K562 (cell line): Measurements from ENCODE around the gene DNAJB4. TPM values are rescaled to one million over a fixed set of nuclear protein-coding genes. Genes with fewer than 3 reads are reported as not detected.

Experiments used
- ATAC-seq: fragments of 200-7000 bp; cut with Tn5 transposase; 3 replicates; pipeline ENCODE4 v1.9.1; 2020; ENCODE audit warnings: moderate library complexity
- BruUV-seq: library from RNA; stranded (reverse); fragments of 400-500 nt; replicated peaks from 2 replicates; lab custom pipeline; 2021; lab: Mats Ljungman, UMichigan
- CTCF ChIA-PET: fragments of 300-600 bp; formaldehyde crosslinking; extraction: SDS; loops from one replicate; lab custom pipeline; 2021; ENCODE audit warnings: low intra/inter-chr PET ratio; lab: Yijun Ruan, JAX
- POLR2A ChIA-PET: fragments of 300-600, 350-650 bp; sonication (Branson Sonifier 250); formaldehyde crosslinking; extraction: SDS; loops from one replicate; lab custom pipeline; 2021; ENCODE audit warnings: antibody characterized with exemption, inconsistent platforms; lab: Yijun Ruan, JAX
- DNase-seq, 4 experiments: peaks; one replicate each; pipeline versions ENCODE4 v3.0.0 to v3.0.0-alpha.2; 2011 to 2018; ENCODE audit warnings: low spot score in 3 of 4, mixed read lengths in 3 of 4; ENCODE audit errors: extremely low read depth in 1 of 4
- FAIRE-seq: peaks from 2 replicates; lab custom pipeline; 2011; peaks lifted over from hg19 to GRCh38; lab: Jason Lieb, UNC
- H2AFZ ChIP-seq: 2 replicates; pipeline ENCODE4 v1.6.0; 2011; ENCODE audit warnings: low read depth, low read length, control low read depth, inconsistent platforms
- H3K27ac ChIP-seq: fragments of 200-600 bp; 3 replicates; pipeline ENCODE4 v1.8.0; 2011; ENCODE audit warnings: low read depth, mild to moderate bottlenecking, control low read depth, inconsistent platforms, low read length, moderate library complexity, mixed read lengths; ENCODE audit errors: extremely low read depth
- H3K27me3 ChIP-seq, 2 experiments: fragments of 300-600 bp in 1 of 2; 2 replicates in 1 of 2; 3 replicates in 1 of 2; pipeline versions ENCODE4 v1.6.0 to v1.8.0; 2011; ENCODE audit warnings: inconsistent platforms in 2 of 2, low read length in 2 of 2, mild to moderate bottlenecking in 1 of 2, mixed read lengths in 1 of 2, moderate library complexity in 1 of 2; ENCODE audit not compliant: control insufficient read depth in 2 of 2, insufficient read depth in 2 of 2
- H3K36me3 ChIP-seq: fragments of 300-600 bp; 3 replicates; pipeline ENCODE4 v1.8.0; 2011; ENCODE audit warnings: mild to moderate bottlenecking, low read length, inconsistent platforms; ENCODE audit not compliant: control insufficient read depth, insufficient read depth
- H3K4me1 ChIP-seq, 2 experiments: fragments of 200-600 bp in 1 of 2; replicated peaks in 1 of 2; 2 replicates in 1 of 2; 3 replicates in 1 of 2; pipeline versions ENCODE4 v1.5.1 to v1.8.0; 2011; ENCODE audit warnings: inconsistent platforms in 2 of 2, low read length in 2 of 2, mild to moderate bottlenecking in 1 of 2, mixed read lengths in 1 of 2, moderate library complexity in 1 of 2; ENCODE audit not compliant: control insufficient read depth in 2 of 2, insufficient read depth in 2 of 2
- H3K4me2 ChIP-seq: 2 replicates; pipeline ENCODE4 v1.6.1; 2011; ENCODE audit warnings: low read length, control low read depth, inconsistent platforms, mixed read lengths; ENCODE audit not compliant: insufficient read depth
- H3K4me3 ChIP-seq: fragments of 200-600 bp; sonication (generic), shearing (Covaris generic); 2 replicates; pipeline ENCODE4 v1.5.1; 2016; ENCODE audit warnings: control low read depth, inconsistent platforms
- H3K79me2 ChIP-seq: fragments of 200-600 bp; 3 replicates; pipeline ENCODE4 v1.8.0; 2011; ENCODE audit warnings: low read length, inconsistent platforms; ENCODE audit not compliant: control insufficient read depth, insufficient read depth
- H3K9ac ChIP-seq, 2 experiments: 2 replicates each; pipeline versions ENCODE4 v1.6.0 to v1.6.1; 2011; ENCODE audit warnings: low read depth in 2 of 2, low read length in 2 of 2, control low read depth in 1 of 2, inconsistent platforms in 1 of 2, mild to moderate bottlenecking in 1 of 2, mixed read lengths in 1 of 2; ENCODE audit not compliant: insufficient read depth in 1 of 2
- H3K9me1 ChIP-seq: one replicate; pipeline ENCODE4 v1.6.0; 2011; ENCODE audit warnings: inconsistent platforms, mild to moderate bottlenecking, low read length, moderate library complexity; ENCODE audit not compliant: control insufficient read depth, insufficient read depth
- H3K9me3 ChIP-seq: replicated peaks from 2 replicates; pipeline ENCODE4 v1.5.1; 2011; ENCODE audit warnings: low read depth, low read length, inconsistent platforms; ENCODE audit not compliant: control insufficient read depth, insufficient read depth
- H4K20me1 ChIP-seq: replicated peaks from 2 replicates; pipeline ENCODE4 v1.6.1; 2011; ENCODE audit warnings: low read length, inconsistent platforms, mixed read lengths; ENCODE audit not compliant: control insufficient read depth, insufficient read depth
- BHLHE40 ChIP-seq: IDR thresholded peaks from 2 replicates; pipeline ENCODE4 v1.6.1; 2011; ENCODE audit warnings: low read length, improper control_type of control experiment
- CBX1 ChIP-seq: sonication (generic); IDR thresholded peaks from 2 replicates; pipeline ENCODE4 v1.6.1; 2016; ENCODE audit warnings: antibody characterized with exemption, low read depth, mild to moderate bottlenecking
- POLR2A ChIP-seq: fragments of 450-650 bp; conservative IDR thresholded peaks from 2 replicates; pipeline ENCODE4 v1.6.1; 2016
- RBM25 ChIP-seq: fragments of 200-400 bp; formaldehyde crosslinking; IDR thresholded peaks from 2 replicates; pipeline ENCODE4 v1.6.1; 2018; ENCODE audit warnings: low read length, low read depth, moderate library complexity; ENCODE audit not compliant: severe bottlenecking
- WGBS: fragments of 100-300 bp; shearing (Covaris generic); methylation state at CpG from one replicate; pipeline ENCODE4 v1.1.6; 2016; ENCODE audit warnings: low coverage, mixed read lengths; ENCODE audit not compliant: insufficient coverage; ENCODE audit errors: missing lambda C conversion rate; 5-methylcytosine and 5-hydroxymethylcytosine counted together
- in situ Hi-C: fragments of 300-500 bp; cut with MboI; formaldehyde crosslinking; loops from 4 replicates; pipeline ENCODE4 v1.15.0; 2018; ENCODE audit warnings: inconsistent platforms, mixed read lengths
- intact Hi-C: fragments of 100-400 bp; cut with micrococcal nuclease; formaldehyde crosslinking; loops from 2 replicates; pipeline ENCODE4 v1.14.2; 2022
- polyA plus RNA-seq, 8 experiments: library from polyadenylated mRNA; depleted of rRNA in 4 of 8; stranded (reverse) in 5 of 8; unstranded in 3 of 8; fragments of >200 nt; fragmentation: Nextera tagmentation in 2 of 8; fragmentation: Illumina TruSeq in 1 of 8; extraction: Ambion mirVana in 2 of 8; extraction: Trizol in 1 of 8; gene quantifications; 2 replicates each; pipeline versions ENCODE4 v1.2.1 to v1.2.3, GENCODE V29; 2011 to 2014; ENCODE audit warnings: inconsistent platforms in 1 of 8, missing spikeins in 1 of 8
- total RNA-seq, 7 experiments: library from RNA; depleted of rRNA in 6 of 7; stranded (reverse); fragments of >200 nt in 6 of 7; fragmentation: Illumina TruSeq in 2 of 7; extraction: Trizol in 2 of 7; gene quantifications; 2 replicates each; pipeline versions ENCODE4 v1.2.1 to v1.2.3, GENCODE V29; 2011 to 2021; ENCODE audit warnings: low replicate concordance in 1 of 7
- TF ChIP-seq, protein P1 (sequence below): IDR thresholded peaks from 2 replicates; pipeline ENCODE4 v1.6.1; 2016; ENCODE audit warnings: missing genetic modification characterization, missing compliant biosample characterization

The DNAJB4 gene
- total and polyA plus RNA-seq, 9 of the 15 experiments (the other 6 are each of a cell fraction or from before 2014, with no cell fraction given), result 8.5 to 27.7 (median 19.8) TPM

DNA sequence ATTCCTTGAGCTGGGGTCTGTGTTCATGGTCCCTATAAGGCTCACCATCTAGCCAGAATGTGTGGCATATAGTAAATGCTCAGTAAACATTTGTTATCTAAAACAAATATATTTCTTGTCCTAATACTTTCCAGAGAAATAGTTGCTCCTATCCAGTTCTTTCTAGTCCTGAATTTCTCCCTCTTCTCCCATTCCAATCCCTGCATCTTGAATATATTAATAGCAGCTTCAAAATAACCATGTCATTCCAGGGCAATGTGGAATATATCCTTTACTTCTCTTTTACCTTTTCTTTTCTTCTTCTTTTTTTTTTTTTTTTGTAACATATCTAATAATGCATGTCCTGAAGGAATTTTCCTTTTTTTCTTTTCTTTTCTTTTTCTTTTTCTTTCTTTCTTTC is 10.4 kb downstream of the DNAJB4 start:
- peaks cover 50% of the 10 kb centered on the region for H3K79me2 ChIP-seq
- no peaks in the 10 kb centered on the region for H3K27me3 ChIP-seq
- H2AFZ ChIP-seq, result no peak overlapping the region
- no TSS peak for BruUV-seq
- H3K4me1 ChIP-seq, result no peaks in the 10 kb centered on the region
- H3K9me3 ChIP-seq, result no peaks in the 10 kb centered on the region
- POLR2A ChIA-PET, result interaction anchor here (0.6 to 2.3 kb wide), 5 partner anchors 8 to 16 kb away, joined by 3 to 43 read pairs (median 4); partner anchors contain the start of gene DNAJB4
- H3K4me3 ChIP-seq, result no peak overlapping the region
- intact Hi-C loops, result no loop called here
- no peak overlapping the region for H3K9ac ChIP-seq
- H3K36me3 ChIP-seq, result peaks cover 48% of the 10 kb centered on the region
- FAIRE-seq (no peak), ATAC-seq (no peak; the same call in 2 of the 3 replicates), DNase-seq (no peak)
- TF ChIP-seq, protein P1, sequence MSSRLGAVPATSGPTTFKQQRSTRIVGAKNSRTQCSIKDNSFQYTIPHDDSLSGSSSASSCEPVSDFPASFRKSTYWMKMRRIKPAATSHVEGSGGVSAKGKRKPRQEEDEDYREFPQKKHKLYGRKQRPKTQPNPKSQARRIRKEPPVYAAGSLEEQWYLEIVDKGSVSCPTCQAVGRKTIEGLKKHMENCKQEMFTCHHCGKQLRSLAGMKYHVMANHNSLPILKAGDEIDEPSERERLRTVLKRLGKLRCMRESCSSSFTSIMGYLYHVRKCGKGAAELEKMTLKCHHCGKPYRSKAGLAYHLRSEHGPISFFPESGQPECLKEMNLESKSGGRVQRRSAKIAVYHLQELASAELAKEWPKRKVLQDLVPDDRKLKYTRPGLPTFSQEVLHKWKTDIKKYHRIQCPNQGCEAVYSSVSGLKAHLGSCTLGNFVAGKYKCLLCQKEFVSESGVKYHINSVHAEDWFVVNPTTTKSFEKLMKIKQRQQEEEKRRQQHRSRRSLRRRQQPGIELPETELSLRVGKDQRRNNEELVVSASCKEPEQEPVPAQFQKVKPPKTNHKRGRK (tag), result peak; percentile 21; the same call in 1 of the 2 replicates
- no peak for TF ChIP-seq CBX1
- peak; percentile 34 for TF ChIP-seq RBM25
- H3K9me1 ChIP-seq, result no peaks in the 10 kb centered on the region
- H4K20me1 ChIP-seq, result no peaks in the 10 kb centered on the region
- H3K4me2 ChIP-seq, result no peak overlapping the region
- CTCF ChIA-PET, result no interaction called here
- in situ Hi-C loops, result no loop called here
- H3K27ac ChIP-seq, result no peak overlapping the region

DNA sequence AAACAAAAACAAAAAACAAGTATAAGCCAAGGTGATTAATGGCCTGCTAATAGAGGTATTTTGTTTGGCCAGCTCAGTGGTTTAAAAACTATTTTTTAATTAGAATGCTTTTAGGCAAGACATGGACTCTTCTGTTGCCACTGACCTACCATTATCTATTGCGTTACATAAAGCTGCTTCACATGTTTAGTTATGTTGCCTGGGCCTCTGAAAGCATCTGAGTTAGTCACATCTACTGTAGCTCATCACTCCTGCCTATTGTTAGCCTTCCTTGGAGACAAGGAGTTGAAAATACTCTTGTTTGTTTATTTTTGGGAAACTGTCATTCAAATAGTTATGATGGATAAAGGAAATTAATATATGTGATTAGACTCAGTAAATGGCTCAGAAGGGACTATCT is 14.3 kb downstream of the DNAJB4 start:
- Histone ChIP-seq H3K9me3 (no peaks in the 10 kb centered on the region), H3K27ac (no peak overlapping the region), H3K9me1 (no peaks in the 10 kb centered on the region), H3K9ac (no peak overlapping the region), H4K20me1 (no peaks in the 10 kb centered on the region), H3K36me3 (peaks cover 35% of the 10 kb centered on the region), H2AFZ (no peak overlapping the region), H3K4me3 (no peak overlapping the region), H3K27me3 (no peaks in the 10 kb centered on the region)
- 100% methylated on average over 1 of the region's 1 CpG for WGBS
- CTCF ChIA-PET, result interaction anchor here (0.7 kb wide), 1 partner anchor 14 kb away, joined by 3 read pairs; no protein-coding TSS in a partner anchor
- in situ Hi-C loops, result no loop called here
- DNase-seq (no peak), FAIRE-seq (peak; percentile 72)
- BruUV-seq, result no TSS peak
- TF ChIP-seq BHLHE40 (no peak), POLR2A (peak; percentile 32; the same call in 1 of the 2 replicates)
- TF ChIP-seq, all 486 proteins: peak for 1
- POLR2A ChIA-PET, result interaction anchor here (0.6 to 2.2 kb wide), 6 partner anchors 14 to 33 kb away, joined by 3 to 18 read pairs (median 5); partner anchors contain the start of gene DNAJB4
- Histone ChIP-seq H3K4me2 (no peak overlapping the region), H3K4me1 (no peaks in the 10 kb centered on the region), H3K79me2 (peaks cover 17% of the 10 kb centered on the region)
- peak; percentile 63 for ATAC-seq
- intact Hi-C loops, result no loop called here
